Smooth muscle cell (in vitro differentiated cells): ENCODE measurements around the gene MAPK10. TPM values are rescaled to one million over a fixed set of nuclear protein-coding genes. Genes with fewer than 3 reads are reported as not detected.

Experiments
- DNase-seq: peaks from one replicate; lab custom pipeline; 2025; ENCODE audit not compliant: unreplicated experiment; lab: John Stamatoyannopoulos, UW
- H2AFZ ChIP-seq: fragments of 200-600 bp; sonication (generic); 2 replicates; pipeline ENCODE4 v1.6.0; 2016; ENCODE audit warnings: antibody characterized with exemption, low read depth, mild to moderate bottlenecking
- H3F3A ChIP-seq: fragments of 200-600 bp; sonication (generic); 2 replicates; pipeline ENCODE4 v1.6.0; 2017; ENCODE audit warnings: antibody characterized with exemption, low read depth
- H3K27ac ChIP-seq: fragments of 200-600 bp; sonication (generic); 2 replicates; pipeline ENCODE4 v1.5.1; 2016; ENCODE audit warnings: low read depth, mild to moderate bottlenecking
- H3K27me3 ChIP-seq: fragments of 200-600 bp; sonication (generic); 2 replicates; pipeline ENCODE4 v1.6.1; 2016; ENCODE audit warnings: low read depth, mild to moderate bottlenecking
- H3K36me3 ChIP-seq: fragments of 200-600 bp; sonication (generic); 2 replicates; pipeline ENCODE4 v1.5.1; 2016; ENCODE audit warnings: low read depth
- H3K4me1 ChIP-seq: fragments of 200-600 bp; sonication (generic); 2 replicates; pipeline ENCODE4 v1.5.1; 2016; ENCODE audit warnings: low read depth
- H3K4me2 ChIP-seq: fragments of 200-600 bp; sonication (generic); 2 replicates; pipeline ENCODE4 v1.6.0; 2016; ENCODE audit warnings: mild to moderate bottlenecking
- H3K4me3 ChIP-seq: fragments of 200-600 bp; sonication (generic); 2 replicates; pipeline ENCODE4 v1.5.1; 2016; ENCODE audit warnings: mild to moderate bottlenecking
- H3K79me2 ChIP-seq: fragments of 200-600 bp; sonication (generic); 2 replicates; pipeline ENCODE4 v1.6.0; 2016; ENCODE audit warnings: low read depth, mild to moderate bottlenecking
- H3K9ac ChIP-seq: fragments of 200-600 bp; sonication (generic); 2 replicates; pipeline ENCODE4 v1.6.0; 2016; ENCODE audit warnings: low read depth
- H3K9me3 ChIP-seq: fragments of 200-600 bp; sonication (generic); replicated peaks from 2 replicates; pipeline ENCODE4 v1.5.1; 2016; ENCODE audit warnings: low read depth
- H4K20me1 ChIP-seq: fragments of 200-600 bp; sonication (generic); 2 replicates; pipeline ENCODE4 v1.6.0; 2016; ENCODE audit warnings: low read depth
- CTCF ChIP-seq: fragments of 200-600 bp; sonication (generic); IDR thresholded peaks from 2 replicates; pipeline ENCODE4 v1.5.1; 2017; ENCODE audit warnings: borderline replicate concordance, mild to moderate bottlenecking, antibody characterized with exemption; ENCODE audit not compliant: insufficient read depth, poor library complexity, severe bottlenecking
- WGBS: methylation state at CpG from one replicate; pipeline ENCODE4 v1.1.7; 2016; ENCODE audit warnings: low lambda C conversion rate; 5-methylcytosine and 5-hydroxymethylcytosine counted together
- polyA plus RNA-seq: library from polyadenylated mRNA; unstranded; fragments of >200 nt; fragmentation: Nextera tagmentation; extraction: Ambion mirVana; gene quantifications from 2 replicates; pipeline ENCODE4 v1.2.1, GENCODE V29; 2016
- total RNA-seq: library from RNA; depleted of rRNA; stranded (reverse); fragments of >200 nt; gene quantifications from 2 replicates; pipeline ENCODE4 v1.2.3, GENCODE V29; 2014

Gene MAPK10
- total and polyA plus RNA-seq, 2 experiments from 2014 or later = 2.4 to 13.3 TPM

- no peaks in the 10 kb centered on the region for H3K9me3 ChIP-seq
- no peaks in the 10 kb centered on the region for H3K79me2 ChIP-seq
- H3K27ac ChIP-seq = no peak overlapping the region
- H3K4me3 ChIP-seq = no peak overlapping the region
- H3K4me1 ChIP-seq = no peaks in the 10 kb centered on the region
- DNase-seq = no peak
- H3K36me3 ChIP-seq = no peaks in the 10 kb centered on the region
- no peaks in the 10 kb centered on the region for H3K27me3 ChIP-seq
- TF ChIP-seq CTCF = no peak
- H3K4me2 ChIP-seq = no peak overlapping the region
- H2AFZ ChIP-seq = no peak overlapping the region
- no peaks in the 10 kb centered on the region for H3F3A ChIP-seq
- 86% methylated on average over 3 of the region's 3 CpGs for WGBS
- no peaks in the 10 kb centered on the region for H4K20me1 ChIP-seq
- H3K9ac ChIP-seq = no peak overlapping the region
These were observed 261.2 kb downstream of the MAPK10 start for GRCh38 chr4:86098691-86099090.

DNA sequence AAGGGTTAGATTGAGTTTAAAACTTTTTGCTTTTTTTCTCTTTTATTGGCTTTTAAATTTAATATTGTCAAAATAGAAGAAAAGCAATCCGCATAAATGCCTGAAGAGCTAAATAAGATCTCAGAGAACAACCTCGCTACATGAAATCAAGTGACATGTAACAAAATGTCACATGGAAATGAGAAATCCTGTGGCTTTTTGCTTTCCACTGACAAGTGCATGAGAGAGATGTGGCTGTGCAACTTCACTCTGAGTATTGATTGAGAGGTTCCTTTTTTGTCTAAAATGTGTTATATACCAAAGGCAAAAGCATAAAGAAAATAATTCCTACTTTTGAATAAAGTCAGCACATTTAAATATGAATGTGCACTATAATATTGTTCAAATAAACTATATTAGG is 263.5 kb downstream of the MAPK10 start:
- no peaks in the 10 kb centered on the region for H3K27me3 ChIP-seq
- no peaks in the 10 kb centered on the region for H4K20me1 ChIP-seq
- no peaks in the 10 kb centered on the region for H3F3A ChIP-seq
- TF ChIP-seq CTCF = no peak
- H3K9me3 ChIP-seq = no peaks in the 10 kb centered on the region
- DNase-seq = no peak
- WGBS = 94% methylated on average over 2 of the region's 2 CpGs
- H3K4me3 ChIP-seq = no peak overlapping the region
- H3K9ac ChIP-seq = no peak overlapping the region
- no peaks in the 10 kb centered on the region for H3K36me3 ChIP-seq
- H3K27ac ChIP-seq = no peak overlapping the region
- H3K4me2 ChIP-seq = no peak overlapping the region
- no peak overlapping the region for H2AFZ ChIP-seq
- H3K4me1 ChIP-seq = no peaks in the 10 kb centered on the region
- no peaks in the 10 kb centered on the region for H3K79me2 ChIP-seq

- Histone ChIP-seq H4K20me1 (no peaks in the 10 kb centered on the region), H3K36me3 (no peaks in the 10 kb centered on the region), H3K27ac (no peak overlapping the region), H3K79me2 (no peaks in the 10 kb centered on the region), H3K4me1 (peaks cover 9% of the 10 kb centered on the region), H3K27me3 (no peaks in the 10 kb centered on the region), H3F3A (no peaks in the 10 kb centered on the region), H3K9ac (no peak overlapping the region), H3K4me2 (no peak overlapping the region), H2AFZ (no peak overlapping the region), H3K9me3 (no peaks in the 10 kb centered on the region), H3K4me3 (no peak overlapping the region)
- TF ChIP-seq CTCF = no peak
- DNase-seq = no peak
These were observed 267.2 kb downstream of the MAPK10 start for GRCh38 chr4:86092684-86093083.

GRCh38 chr4:86091201-86091600 is 268.7 kb downstream of the MAPK10 start:
- Histone ChIP-seq H3K4me3 (no peak overlapping the region), H3K4me1 (peaks cover 9% of the 10 kb centered on the region), H3K9me3 (no peaks in the 10 kb centered on the region), H4K20me1 (no peaks in the 10 kb centered on the region), H2AFZ (no peak overlapping the region), H3K79me2 (no peaks in the 10 kb centered on the region), H3K4me2 (no peak overlapping the region), H3F3A (no peaks in the 10 kb centered on the region), H3K27ac (no peak overlapping the region), H3K27me3 (no peaks in the 10 kb centered on the region), H3K36me3 (no peaks in the 10 kb centered on the region), H3K9ac (no peak overlapping the region)
- no peak for TF ChIP-seq CTCF
- no peak for DNase-seq
